K562 (cell line): Measurements from ENCODE around the gene EFCAB5. TPM values are rescaled to one million over a fixed set of nuclear protein-coding genes. Genes with fewer than 3 reads are reported as not detected.

Experiments
- FOXM1 ChIP-seq, 2 experiments: fragments of 450-650 bp in 1 of 2; sonication (generic) in 1 of 2; formaldehyde crosslinking in 1 of 2; IDR thresholded peaks; 2 replicates each; pipeline versions ENCODE4 v1.6.1 to v1.9.0; 2017 to 2022; ENCODE audit warnings: low read depth in 2 of 2, mild to moderate bottlenecking in 2 of 2, missing genetic modification reagents in 1 of 2, moderate library complexity in 1 of 2
- NCOA4 ChIP-seq: fragments of 450-650 bp; IDR thresholded peaks from 2 replicates; pipeline ENCODE4 v1.6.1; 2018; ENCODE audit warnings: mild to moderate bottlenecking; ENCODE audit not compliant: partially characterized antibody
- NR3C1 ChIP-seq: sonication (generic); formaldehyde crosslinking; IDR thresholded peaks from 2 replicates; pipeline ENCODE4 v1.8.1; 2022; ENCODE audit warnings: missing genetic modification reagents
- RHOXF2B ChIP-seq: fragments of 250-450 bp; sonication (Bioruptor Pico); conservative IDR thresholded peaks from 2 replicates; pipeline ENCODE4 v1.5.1; 2021
- TRIM28 ChIP-seq: fragments of 450-650 bp; IDR thresholded peaks from 2 replicates; pipeline ENCODE4 v1.6.1; 2017
- XRCC4 ChIP-seq: IDR thresholded peaks from one replicate; pipeline ENCODE4 v1.6.1; 2011; ENCODE audit not compliant: insufficient read depth, insufficient read length; ENCODE audit errors: extremely low read depth
- ZC3H8 ChIP-seq: fragments of 450-650 bp; IDR thresholded peaks from 2 replicates; pipeline ENCODE4 v1.6.1; 2017
- ZNF143 ChIP-seq: sonication (generic); formaldehyde crosslinking; IDR thresholded peaks from 2 replicates; pipeline ENCODE4 v1.9.0; 2022; ENCODE audit warnings: mild to moderate bottlenecking, missing genetic modification reagents
- ZNF165 ChIP-seq: fragments of 250-450 bp; sonication (Bioruptor Pico); IDR thresholded peaks from 2 replicates; pipeline ENCODE4 v1.4.0; 2020; ENCODE audit warnings: borderline replicate concordance
- polyA plus RNA-seq, 8 experiments: library from polyadenylated mRNA; depleted of rRNA in 4 of 8; stranded (reverse) in 5 of 8; unstranded in 3 of 8; fragments of >200 nt; fragmentation: Nextera tagmentation in 2 of 8; fragmentation: Illumina TruSeq in 1 of 8; extraction: Ambion mirVana in 2 of 8; extraction: Trizol in 1 of 8; gene quantifications; 2 replicates each; pipeline versions ENCODE4 v1.2.1 to v1.2.3, GENCODE V29; 2011 to 2014; ENCODE audit warnings: inconsistent platforms in 1 of 8, missing spikeins in 1 of 8
- total RNA-seq, 7 experiments: library from RNA; depleted of rRNA in 6 of 7; stranded (reverse); fragments of >200 nt in 6 of 7; fragmentation: Illumina TruSeq in 2 of 7; extraction: Trizol in 2 of 7; gene quantifications; 2 replicates each; pipeline versions ENCODE4 v1.2.1 to v1.2.3, GENCODE V29; 2011 to 2021; ENCODE audit warnings: low replicate concordance in 1 of 7
- TF ChIP-seq, protein P1 (sequence below): fragments of 150-350 bp; conservative IDR thresholded peaks from 2 replicates; pipeline ENCODE4 v1.6.1; 2014; ENCODE audit warnings: low read length
- TF ChIP-seq, protein P2 (sequence below): sonication (generic); IDR thresholded peaks from 2 replicates; pipeline ENCODE4 v1.6.1; 2016
- TF ChIP-seq, protein P3 (sequence below), 2 experiments: fragments of 450-650 bp in 1 of 2; sonication (generic) in 1 of 2; formaldehyde crosslinking in 1 of 2; IDR thresholded peaks; 2 replicates each; pipeline versions ENCODE4 v1.7.1 to v1.9.0; 2016 to 2022; ENCODE audit warnings: inconsistent platforms in 1 of 2, mild to moderate bottlenecking in 1 of 2, missing genetic modification reagents in 1 of 2
- TF ChIP-seq, protein P4 (sequence below): sonication (generic); formaldehyde crosslinking; IDR thresholded peaks from 2 replicates; pipeline ENCODE4 v1.5.0; 2020; ENCODE audit warnings: missing genetic modification reagents

Gene EFCAB5
- total and polyA plus RNA-seq, 9 of the 15 experiments (the other 6 are each of a cell fraction or from before 2014, with no cell fraction given), result 0.06 to 0.11 TPM; not detected in 7

DNA sequence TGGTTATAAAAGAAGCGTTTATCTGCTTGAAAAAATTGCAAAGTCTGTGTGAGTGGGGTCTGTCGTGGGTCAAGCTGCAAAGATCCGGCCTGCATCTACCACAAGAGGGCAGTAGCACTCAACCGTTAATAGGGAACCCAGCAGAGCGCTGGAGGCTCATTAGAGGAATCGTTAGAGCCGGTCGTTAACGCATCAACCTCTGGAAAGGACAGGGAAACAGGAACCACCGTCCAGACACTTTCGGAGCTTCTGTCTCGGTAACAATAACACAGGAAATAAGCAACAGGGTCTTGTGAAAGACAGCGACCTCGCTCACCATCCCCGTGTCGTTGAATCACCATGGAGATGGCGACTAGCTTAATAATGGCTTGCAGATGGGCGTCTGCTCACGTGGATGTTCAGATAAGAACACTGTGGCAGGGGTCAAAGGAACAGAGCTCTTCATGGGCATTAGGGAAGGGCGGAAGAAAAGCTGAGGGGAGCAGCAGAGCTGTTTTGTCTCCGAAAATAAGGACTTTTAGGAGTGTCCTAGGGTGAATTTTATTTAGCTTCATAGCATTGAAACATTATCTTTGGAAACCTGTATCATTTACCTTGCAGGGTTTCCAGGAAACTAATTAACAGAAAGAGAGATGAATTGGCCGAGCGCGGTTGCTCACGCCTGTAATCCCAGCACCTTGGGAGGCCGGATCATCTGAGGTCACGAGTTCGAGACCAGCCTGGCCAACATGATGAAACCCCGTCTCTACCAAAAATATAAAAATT, 163.3 kb downstream of the EFCAB5 start (continued):
- no peak for TF ChIP-seq NR3C1 (CRISPR knock-in tag)
- TF ChIP-seq ZC3H8, result no peak
- no peak for TF ChIP-seq XRCC4
- no peak for TF ChIP-seq NCOA4
- TF ChIP-seq, protein P1, sequence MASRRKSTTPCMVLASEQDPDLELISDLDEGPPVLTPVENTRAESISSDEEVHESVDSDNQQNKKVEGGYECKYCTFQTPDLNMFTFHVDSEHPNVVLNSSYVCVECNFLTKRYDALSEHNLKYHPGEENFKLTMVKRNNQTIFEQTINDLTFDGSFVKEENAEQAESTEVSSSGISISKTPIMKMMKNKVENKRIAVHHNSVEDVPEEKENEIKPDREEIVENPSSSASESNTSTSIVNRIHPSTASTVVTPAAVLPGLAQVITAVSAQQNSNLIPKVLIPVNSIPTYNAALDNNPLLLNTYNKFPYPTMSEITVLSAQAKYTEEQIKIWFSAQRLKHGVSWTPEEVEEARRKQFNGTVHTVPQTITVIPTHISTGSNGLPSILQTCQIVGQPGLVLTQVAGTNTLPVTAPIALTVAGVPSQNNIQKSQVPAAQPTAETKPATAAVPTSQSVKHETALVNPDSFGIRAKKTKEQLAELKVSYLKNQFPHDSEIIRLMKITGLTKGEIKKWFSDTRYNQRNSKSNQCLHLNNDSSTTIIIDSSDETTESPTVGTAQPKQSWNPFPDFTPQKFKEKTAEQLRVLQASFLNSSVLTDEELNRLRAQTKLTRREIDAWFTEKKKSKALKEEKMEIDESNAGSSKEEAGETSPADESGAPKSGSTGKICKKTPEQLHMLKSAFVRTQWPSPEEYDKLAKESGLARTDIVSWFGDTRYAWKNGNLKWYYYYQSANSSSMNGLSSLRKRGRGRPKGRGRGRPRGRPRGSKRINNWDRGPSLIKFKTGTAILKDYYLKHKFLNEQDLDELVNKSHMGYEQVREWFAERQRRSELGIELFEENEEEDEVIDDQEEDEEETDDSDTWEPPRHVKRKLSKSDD, result no peak
- no peak for TF ChIP-seq ZNF165
- TF ChIP-seq, protein P2, sequence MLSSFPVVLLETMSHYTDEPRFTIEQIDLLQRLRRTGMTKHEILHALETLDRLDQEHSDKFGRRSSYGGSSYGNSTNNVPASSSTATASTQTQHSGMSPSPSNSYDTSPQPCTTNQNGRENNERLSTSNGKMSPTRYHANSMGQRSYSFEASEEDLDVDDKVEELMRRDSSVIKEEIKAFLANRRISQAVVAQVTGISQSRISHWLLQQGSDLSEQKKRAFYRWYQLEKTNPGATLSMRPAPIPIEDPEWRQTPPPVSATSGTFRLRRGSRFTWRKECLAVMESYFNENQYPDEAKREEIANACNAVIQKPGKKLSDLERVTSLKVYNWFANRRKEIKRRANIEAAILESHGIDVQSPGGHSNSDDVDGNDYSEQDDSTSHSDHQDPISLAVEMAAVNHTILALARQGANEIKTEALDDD, result peak; percentile 86
- no peak for TF ChIP-seq TRIM28
- TF ChIP-seq, protein P3, sequence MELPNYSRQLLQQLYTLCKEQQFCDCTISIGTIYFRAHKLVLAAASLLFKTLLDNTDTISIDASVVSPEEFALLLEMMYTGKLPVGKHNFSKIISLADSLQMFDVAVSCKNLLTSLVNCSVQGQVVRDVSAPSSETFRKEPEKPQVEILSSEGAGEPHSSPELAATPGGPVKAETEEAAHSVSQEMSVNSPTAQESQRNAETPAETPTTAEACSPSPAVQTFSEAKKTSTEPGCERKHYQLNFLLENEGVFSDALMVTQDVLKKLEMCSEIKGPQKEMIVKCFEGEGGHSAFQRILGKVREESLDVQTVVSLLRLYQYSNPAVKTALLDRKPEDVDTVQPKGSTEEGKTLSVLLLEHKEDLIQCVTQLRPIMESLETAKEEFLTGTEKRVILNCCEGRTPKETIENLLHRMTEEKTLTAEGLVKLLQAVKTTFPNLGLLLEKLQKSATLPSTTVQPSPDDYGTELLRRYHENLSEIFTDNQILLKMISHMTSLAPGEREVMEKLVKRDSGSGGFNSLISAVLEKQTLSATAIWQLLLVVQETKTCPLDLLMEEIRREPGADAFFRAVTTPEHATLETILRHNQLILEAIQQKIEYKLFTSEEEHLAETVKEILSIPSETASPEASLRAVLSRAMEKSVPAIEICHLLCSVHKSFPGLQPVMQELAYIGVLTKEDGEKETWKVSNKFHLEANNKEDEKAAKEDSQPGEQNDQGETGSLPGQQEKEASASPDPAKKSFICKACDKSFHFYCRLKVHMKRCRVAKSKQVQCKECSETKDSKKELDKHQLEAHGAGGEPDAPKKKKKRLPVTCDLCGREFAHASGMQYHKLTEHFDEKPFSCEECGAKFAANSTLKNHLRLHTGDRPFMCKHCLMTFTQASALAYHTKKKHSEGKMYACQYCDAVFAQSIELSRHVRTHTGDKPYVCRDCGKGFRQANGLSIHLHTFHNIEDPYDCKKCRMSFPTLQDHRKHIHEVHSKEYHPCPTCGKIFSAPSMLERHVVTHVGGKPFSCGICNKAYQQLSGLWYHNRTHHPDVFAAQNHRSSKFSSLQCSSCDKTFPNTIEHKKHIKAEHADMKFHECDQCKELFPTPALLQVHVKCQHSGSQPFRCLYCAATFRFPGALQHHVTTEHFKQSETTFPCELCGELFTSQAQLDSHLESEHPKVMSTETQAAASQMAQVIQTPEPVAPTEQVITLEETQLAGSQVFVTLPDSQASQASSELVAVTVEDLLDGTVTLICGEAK (IDR thresholded peaks at IDR 0.05), result no peak; the same call in 1 of the 2 replicates
- TF ChIP-seq, protein P3 (CRISPR knock-in tag; IDR thresholded peaks at IDR 0.05), result no peak
- no peak for TF ChIP-seq RHOXF2B (CRISPR knock-in tag)
- TF ChIP-seq, protein P4, sequence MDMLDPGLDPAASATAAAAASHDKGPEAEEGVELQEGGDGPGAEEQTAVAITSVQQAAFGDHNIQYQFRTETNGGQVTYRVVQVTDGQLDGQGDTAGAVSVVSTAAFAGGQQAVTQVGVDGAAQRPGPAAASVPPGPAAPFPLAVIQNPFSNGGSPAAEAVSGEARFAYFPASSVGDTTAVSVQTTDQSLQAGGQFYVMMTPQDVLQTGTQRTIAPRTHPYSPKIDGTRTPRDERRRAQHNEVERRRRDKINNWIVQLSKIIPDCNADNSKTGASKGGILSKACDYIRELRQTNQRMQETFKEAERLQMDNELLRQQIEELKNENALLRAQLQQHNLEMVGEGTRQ, result peak; percentile 61
- no peak for TF ChIP-seq ZNF143 (CRISPR knock-in tag)
- peak; percentile 47; the same call in 1 of the 2 replicates for TF ChIP-seq FOXM1 (IDR thresholded peaks at IDR 0.05; ENCODE audit: low read depth)
- TF ChIP-seq FOXM1 (CRISPR knock-in tag; IDR thresholded peaks at IDR 0.05; ENCODE audit: low read depth), result no peak
